DMS 273 (cell line): Measurements from ENCODE around the gene DPP7.

Source experiments
- DNase-seq: peaks from one replicate; lab custom pipeline; 2025; ENCODE audit not compliant: unreplicated experiment; lab: John Stamatoyannopoulos, UW

DPP7 gene

GRCh38 chr9:137114613-137115393 is at the start of gene DPP7:
DPP7 (minus strand) TSS chr9:137114733; CDS start chr9:137114713, 20 bp downstream.
- DNase-seq: peak; percentile 76

GRCh38 chr9:137163805-137164204 is 49.3 kb upstream of the DPP7 start:
- DNase-seq: no peak

- DNase-seq: no peak
Observed at GRCh38 chr9:137163365-137163715, 48.8 kb upstream of the DPP7 start.

- no peak for DNase-seq
Observed at GRCh38 chr9:137162505-137163364, 48.2 kb upstream of the DPP7 start.

GRCh38 chr9:137161558-137162486 is 47.3 kb upstream of the DPP7 start:
- peak; percentile 65 for DNase-seq

GRCh38 chr9:137160716-137161557 is 46.4 kb upstream of the DPP7 start:
- DNase-seq: peak; percentile 65

- DNase-seq: no peak
Observed at GRCh38 chr9:137160054-137160425, 45.5 kb upstream of the DPP7 start.

GRCh38 chr9:137159105-137160053 is 44.8 kb upstream of the DPP7 start:
- DNase-seq: no peak

GRCh38 chr9:137158625-137159024 is 44.1 kb upstream of the DPP7 start:
- DNase-seq: no peak

GRCh38 chr9:137157618-137158415 is 43.3 kb upstream of the DPP7 start:
- peak; percentile 75 for DNase-seq

GRCh38 chr9:137156567-137157375 is 42.2 kb upstream of the DPP7 start:
- no peak for DNase-seq

- no peak for DNase-seq
Observed at GRCh38 chr9:137152844-137153405, 38.4 kb upstream of the DPP7 start.

GRCh38 chr9:137150617-137151457 is 36.3 kb upstream of the DPP7 start:
- DNase-seq: peak; percentile 50

GRCh38 chr9:137149942-137150616 is 35.5 kb upstream of the DPP7 start:
- no peak for DNase-seq

- DNase-seq: no peak
Observed at GRCh38 chr9:137149363-137149762, 34.8 kb upstream of the DPP7 start.

GRCh38 chr9:137148661-137149060 is 34.1 kb upstream of the DPP7 start:
- DNase-seq: no peak
